Measurements from ENCODE around the gene MPRIP.

GRCh38 chr17:17155568-17155967 is 113.3 kb downstream of the MPRIP start:
- no peak for TF ChIP-seq CTCF (conservative IDR thresholded peaks at IDR 0.05)
- TF ChIP-seq EZH2 (IDR thresholded peaks at IDR 0.05; ENCODE audit: low read depth) = no peak

Data from PC-9 (cell line).